Transverse colon (tissue), 4 donors: ENCODE data around the gene ADAM12.

Experiments used
- EP300 ChIP-seq: sonication (generic); formaldehyde crosslinking; IDR thresholded peaks from one replicate; pipeline ENCODE4 v1.6.1; 2017; ENCODE audit warnings: antibody characterized with exemption, low read depth
- POLR2A ChIP-seq: fragments of 450-650 bp; IDR thresholded peaks from one replicate; pipeline ENCODE4 v1.6.1; 2016; ENCODE audit warnings: antibody characterized with exemption, mild to moderate bottlenecking, moderate library complexity
- POLR2AphosphoS5 ChIP-seq, 3 donors: sonication (generic); formaldehyde crosslinking; IDR thresholded peaks; one replicate each; pipeline ENCODE4 v1.6.1; 2016; ENCODE audit warnings: antibody characterized with exemption in 3 of 3
- TF ChIP-seq, protein P1 (sequence below), 5 experiments: fragments of 200-600 bp in 3 of 5; fragments of 450-650 bp in 2 of 5; sonication (generic) in 3 of 5; IDR thresholded peaks; 1 replicate in 2 of 5; 2 replicates in 3 of 5; pipeline ENCODE4 v1.5.1; 2016 to 2017; ENCODE audit warnings: antibody characterized with exemption in 5 of 5, inconsistent platforms in 3 of 5, mild to moderate bottlenecking in 2 of 5, moderate library complexity in 1 of 5

GRCh38 chr10:126423732-126424491 is 35.6 kb upstream of the ADAM12 start:
- TF ChIP-seq, protein P1, sequence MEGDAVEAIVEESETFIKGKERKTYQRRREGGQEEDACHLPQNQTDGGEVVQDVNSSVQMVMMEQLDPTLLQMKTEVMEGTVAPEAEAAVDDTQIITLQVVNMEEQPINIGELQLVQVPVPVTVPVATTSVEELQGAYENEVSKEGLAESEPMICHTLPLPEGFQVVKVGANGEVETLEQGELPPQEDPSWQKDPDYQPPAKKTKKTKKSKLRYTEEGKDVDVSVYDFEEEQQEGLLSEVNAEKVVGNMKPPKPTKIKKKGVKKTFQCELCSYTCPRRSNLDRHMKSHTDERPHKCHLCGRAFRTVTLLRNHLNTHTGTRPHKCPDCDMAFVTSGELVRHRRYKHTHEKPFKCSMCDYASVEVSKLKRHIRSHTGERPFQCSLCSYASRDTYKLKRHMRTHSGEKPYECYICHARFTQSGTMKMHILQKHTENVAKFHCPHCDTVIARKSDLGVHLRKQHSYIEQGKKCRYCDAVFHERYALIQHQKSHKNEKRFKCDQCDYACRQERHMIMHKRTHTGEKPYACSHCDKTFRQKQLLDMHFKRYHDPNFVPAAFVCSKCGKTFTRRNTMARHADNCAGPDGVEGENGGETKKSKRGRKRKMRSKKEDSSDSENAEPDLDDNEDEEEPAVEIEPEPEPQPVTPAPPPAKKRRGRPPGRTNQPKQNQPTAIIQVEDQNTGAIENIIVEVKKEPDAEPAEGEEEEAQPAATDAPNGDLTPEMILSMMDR (IDR thresholded peaks at IDR 0.05): no peak
- no peak for TF ChIP-seq EP300
- no peak for TF ChIP-seq POLR2A
- no peak for TF ChIP-seq POLR2AphosphoS5 (IDR thresholded peaks at IDR 0.05)
